LHCN-M2 (cell line): Measurements from ENCODE around the gene CCDC90B. TPM values are rescaled to one million over a fixed set of nuclear protein-coding genes. Genes with fewer than 3 reads are reported as not detected.

Source experiments
- DNase-seq: peaks from one replicate; pipeline ENCODE4 v3.0.0-alpha.2; 2012; ENCODE audit warnings: low read depth
- total RNA-seq: library from RNA; depleted of rRNA; stranded (reverse); fragments of >200 nt; gene quantifications from 2 replicates; pipeline ENCODE4 v1.2.3, GENCODE V29; 2014; rRNA removed

CCDC90B gene
- total RNA-seq, 1 experiment from 2014 or later, result 97.6 TPM

DNA sequence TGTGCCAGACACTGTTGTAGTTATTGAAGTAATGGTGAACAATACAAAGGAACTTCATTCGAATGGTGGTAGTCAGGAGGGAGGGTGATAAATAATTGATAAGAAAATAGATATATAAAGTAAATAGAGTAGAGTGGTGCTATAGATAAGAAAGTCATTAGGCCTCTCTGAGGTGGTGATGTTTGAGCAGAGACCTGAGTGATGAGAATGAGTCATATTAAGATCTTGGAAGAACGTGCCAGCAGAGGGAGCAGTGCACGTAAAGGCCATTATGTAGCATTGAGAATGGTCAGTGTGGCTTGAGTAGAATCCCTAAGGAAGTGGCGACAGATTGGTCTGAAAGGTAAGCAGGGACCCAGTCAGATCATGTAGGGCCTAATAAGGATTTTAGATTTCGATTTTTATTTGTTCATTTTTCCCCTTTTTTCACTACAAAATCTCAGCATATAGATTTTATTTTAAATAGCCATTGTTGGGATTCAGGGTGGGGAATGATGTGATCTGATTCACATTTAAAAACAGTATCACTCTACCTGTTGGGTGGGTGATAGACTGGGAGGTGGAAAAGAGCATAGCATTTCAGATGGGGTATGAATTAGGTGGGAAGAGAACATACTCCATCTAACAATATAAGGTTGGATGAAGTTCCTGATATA lies 44.7 kb downstream of the CCDC90B start:
- DNase-seq, result peak; percentile 73

DNA sequence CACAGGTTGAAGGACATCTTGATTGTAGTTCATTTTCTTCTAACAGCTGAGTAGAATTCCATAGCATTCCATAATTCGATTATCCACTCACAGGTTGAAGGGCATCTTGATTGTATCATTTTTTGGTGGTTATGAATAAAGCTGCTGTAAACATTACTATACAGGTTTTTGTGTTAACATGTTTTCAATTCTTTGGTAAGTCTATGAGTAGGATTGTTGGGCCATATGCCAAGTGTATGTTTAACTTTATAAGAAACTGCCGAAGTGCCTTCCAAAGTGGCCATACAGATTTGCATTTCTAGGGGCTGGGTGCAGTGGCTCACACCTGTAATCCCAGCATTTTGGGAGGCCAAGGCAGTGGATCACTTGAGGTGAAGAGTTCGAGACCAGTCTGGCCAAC lies 48.1 kb downstream of the CCDC90B start:
- DNase-seq, result no peak

DNA sequence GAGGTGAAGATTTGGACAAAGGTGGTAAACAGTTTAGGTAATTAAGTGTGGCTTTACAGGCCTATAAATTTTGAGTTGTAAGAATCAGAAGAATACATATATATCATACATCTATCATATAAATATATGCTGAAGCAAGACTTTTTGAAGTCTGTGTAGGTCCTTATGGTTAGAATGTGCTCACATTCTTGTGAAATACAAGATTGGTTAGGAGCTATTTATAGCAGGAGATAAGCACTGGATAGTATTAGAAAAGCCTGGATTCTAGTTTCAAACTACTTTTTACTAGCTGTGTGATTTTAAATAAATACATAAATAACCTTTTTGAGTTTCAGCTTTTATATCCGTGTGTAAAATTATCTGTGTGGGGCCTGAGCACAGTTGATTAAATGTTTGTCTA lies 50.3 kb downstream of the CCDC90B start:
- no peak for DNase-seq

DNA sequence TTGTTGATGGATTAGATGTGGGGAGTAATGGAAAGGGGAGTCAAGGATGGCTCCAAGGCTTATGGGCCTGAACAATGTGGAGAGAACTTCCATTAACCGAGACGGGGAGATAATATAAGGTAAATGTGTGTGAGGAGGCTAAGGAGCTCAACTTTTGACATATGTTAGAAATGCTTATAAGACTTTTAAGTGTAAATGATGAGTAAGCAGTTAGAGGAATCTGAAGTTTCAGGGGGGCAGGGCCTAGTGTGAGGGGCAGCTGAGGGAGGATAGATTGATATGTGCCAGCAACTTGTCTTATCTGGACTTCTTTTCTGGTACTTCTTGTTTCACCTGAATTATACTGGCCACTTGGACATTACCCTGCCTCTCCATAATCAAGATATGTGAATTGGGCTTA lies 62.7 kb downstream of the CCDC90B start:
- no peak for DNase-seq

DNA sequence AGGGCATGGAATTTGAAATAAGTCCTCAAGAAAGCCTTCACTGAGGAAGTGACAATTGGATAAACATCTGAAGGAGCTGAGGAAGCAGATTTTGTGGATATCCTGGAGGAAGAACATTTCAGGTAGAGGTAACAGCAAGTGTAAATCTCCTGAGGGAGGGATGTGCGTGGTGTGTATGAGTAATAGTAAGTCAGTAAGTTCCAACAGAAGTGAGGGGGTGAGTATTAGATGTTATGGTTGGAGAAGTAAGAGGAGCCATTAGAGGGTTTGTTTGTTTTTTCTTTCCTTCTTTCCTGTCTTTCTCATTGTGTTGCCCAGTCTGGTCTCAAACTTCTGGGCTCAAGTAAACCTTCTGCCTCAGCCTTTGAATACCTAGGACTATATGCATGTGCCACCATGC lies 63.7 kb downstream of the CCDC90B start:
- DNase-seq, result no peak

DNA sequence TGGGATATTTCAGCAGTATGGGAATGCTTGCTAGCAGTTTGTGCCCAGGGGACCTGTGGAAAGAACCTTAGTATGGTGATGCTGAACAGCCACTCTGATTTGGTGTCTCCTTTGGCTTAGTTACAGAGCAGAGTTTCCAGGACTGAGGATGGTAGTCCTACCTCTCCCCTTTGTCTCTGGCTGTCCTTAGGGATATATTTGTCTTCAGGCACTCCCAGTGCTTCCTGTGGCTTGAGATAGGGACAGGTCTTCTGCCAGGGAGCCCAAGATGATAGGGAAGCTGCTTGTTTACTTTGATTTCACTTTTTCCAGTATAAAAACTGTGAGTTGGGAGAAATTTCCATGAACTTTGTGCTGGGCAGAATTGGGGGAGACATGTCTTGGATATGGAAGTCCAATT lies 64.5 kb downstream of the CCDC90B start:
- DNase-seq, result no peak

DNA sequence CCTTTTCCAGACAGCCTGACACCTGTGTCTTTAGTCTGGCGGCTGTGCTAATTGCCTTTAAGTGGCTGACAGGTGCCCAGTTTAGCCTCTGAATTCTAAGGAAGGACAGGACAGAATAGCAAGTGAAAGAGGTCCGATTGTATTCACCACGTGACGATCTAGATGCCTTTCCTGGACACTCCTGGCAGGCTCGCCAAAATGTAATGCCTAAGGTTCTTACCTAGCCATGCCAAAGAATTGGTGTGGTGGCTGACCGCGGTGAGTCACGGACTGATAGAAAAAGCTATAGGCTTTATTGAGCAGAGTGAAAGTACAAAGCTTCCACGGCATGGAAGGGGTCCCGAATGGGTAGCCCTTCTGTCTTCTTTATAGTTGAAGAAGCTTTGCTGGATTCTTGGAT lies 65.9 kb downstream of the CCDC90B start:
- DNase-seq, result no peak

DNA sequence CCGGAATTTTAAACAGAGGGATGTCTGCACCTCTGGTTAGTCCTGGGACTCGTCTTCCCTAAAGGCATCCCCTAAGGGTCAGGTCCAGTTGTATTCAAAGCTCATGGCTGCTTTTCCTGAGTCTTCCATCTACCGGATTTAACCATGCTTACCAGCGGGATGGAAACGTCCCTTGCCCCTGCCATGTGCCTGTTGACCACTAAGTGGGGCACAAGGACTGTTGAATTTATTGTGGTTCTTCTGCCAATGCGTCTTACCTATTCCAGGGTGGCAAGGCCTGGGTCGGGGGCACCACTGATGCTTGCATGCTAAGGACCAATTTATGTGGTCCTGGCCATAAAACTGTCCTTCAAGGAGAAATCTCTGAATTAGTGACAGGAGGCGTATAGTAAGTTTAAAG lies 67.1 kb downstream of the CCDC90B start:
- DNase-seq, result no peak

Other genes with a start within 250 kb of the CCDC90B start
- gene RAB30, start 214.5 kb downstream of the CCDC90B start, total RNA-seq, result 9.6 and 10.4 TPM in 2 replicates
- gene PCF11, start 129.2 kb downstream of the CCDC90B start, total RNA-seq, result 37.2 and 42.6 TPM in 2 replicates
- 6.7 and 7.9 TPM in 2 replicates for gene ANKRD42, start 92.7 kb downstream of the CCDC90B start, total RNA-seq